ENCODE results near the gene KCNS3. TPM values are rescaled to one million over a fixed set of nuclear protein-coding genes. Genes with fewer than 3 reads are reported as not detected.

The KCNS3 gene
- total RNA-seq = 18.9 and 21.0 TPM in 2 replicates

GRCh38 chr2:17878281-17879136, at the start of gene KCNS3:
TSS of gene KCNS3 (plus strand) at chr2:17878667. CDS start at chr2:17931009, 52,342 bp downstream.

Other genes with a start within 250 kb of the KCNS3 start
- gene SMC6, start 124.9 kb upstream of the KCNS3 start, total RNA-seq = 10.4 and 16.0 TPM in 2 replicates
- 5.1 and 14.8 TPM in 2 replicates for gene GEN1, start 124.5 kb upstream of the KCNS3 start, total RNA-seq
- gene MSGN1, start 62.2 kb upstream of the KCNS3 start, total RNA-seq = not detected in 2 replicates